HL-60/S4 treated with phorbol 12-myristate 13-acetate at 8.2 ng/mL for 4 days and 3 days (cell line): ENCODE data around the gene COL20A1.
"Not testable (repeated sequence)": the region's sequence is repeated elsewhere in the genome, so short reads cannot be mapped to it uniquely, and the experiment has no call there.

Experiments
- in situ Hi-C: fragments of 300-500 bp; cut with MboI; formaldehyde crosslinking; loops from 2 replicates; pipeline ENCODE4 v1.15.0; 2022; ENCODE audit warnings: low sequenced_read_pairs

Gene COL20A1

GRCh38 chr20:63371291-63371865 is 78.4 kb downstream of the COL20A1 start:
- in situ Hi-C loops: no loop called here

- in situ Hi-C loops: no loop called here
These were observed 80.2 kb downstream of the COL20A1 start for GRCh38 chr20:63372971-63373885.

- in situ Hi-C loops: no loop called here
These were observed 81.0 kb downstream of the COL20A1 start for GRCh38 chr20:63373996-63374395.

GRCh38 chr20:63374504-63374903 is 81.5 kb downstream of the COL20A1 start:
- in situ Hi-C loops: no loop called here

GRCh38 chr20:63375438-63375837 is 82.5 kb downstream of the COL20A1 start:
- in situ Hi-C loops: no loop called here

GRCh38 chr20:63376283-63377250 is 83.6 kb downstream of the COL20A1 start:
- in situ Hi-C loops: no loop called here

- in situ Hi-C loops: no loop called here
These were observed 84.4 kb downstream of the COL20A1 start for GRCh38 chr20:63377256-63377941.

GRCh38 chr20:63377951-63378381 is 85.0 kb downstream of the COL20A1 start:
- in situ Hi-C loops: no loop called here

GRCh38 chr20:63378626-63379025 is 85.6 kb downstream of the COL20A1 start:
- in situ Hi-C loops: no loop called here

GRCh38 chr20:63379296-63379695 is 86.3 kb downstream of the COL20A1 start:
- in situ Hi-C loops: no loop called here

- in situ Hi-C loops: not testable (repeated sequence)
These were observed 86.9 kb downstream of the COL20A1 start for GRCh38 chr20:63379872-63380271.

GRCh38 chr20:63380346-63380870 is 87.4 kb downstream of the COL20A1 start:
- in situ Hi-C loops: no loop called here

GRCh38 chr20:63381781-63382431 is 88.9 kb downstream of the COL20A1 start:
- in situ Hi-C loops: no loop called here

GRCh38 chr20:63382551-63383300 is 89.7 kb downstream of the COL20A1 start:
- in situ Hi-C loops: no loop called here

GRCh38 chr20:63383556-63383955 is 90.6 kb downstream of the COL20A1 start:
- in situ Hi-C loops: no loop called here

GRCh38 chr20:63384336-63384735 is 91.3 kb downstream of the COL20A1 start:
- in situ Hi-C loops: no loop called here
